Sciatic nerve (tissue), 2 donors: ENCODE results near the gene ORAI3. TPM values are rescaled to one million over a fixed set of nuclear protein-coding genes. Genes with fewer than 3 reads are reported as not detected.

Experiments
- ATAC-seq: fragments of 200-7000 bp; cut with Tn5 transposase; one replicate; pipeline ENCODE4 v1.9.1; 2020; ENCODE audit warnings: mild to moderate bottlenecking, moderate library complexity
- DNase-seq: peaks from one replicate; pipeline ENCODE4 v3.0.0-alpha.2; 2020; ENCODE audit warnings: low spot score
- intact Hi-C: fragments of 100-400 bp; cut with DNase I; formaldehyde crosslinking; loops from one replicate; pipeline ENCODE4 v1.14.2; 2022
- total RNA-seq: library from RNA; stranded (reverse); fragmentation: NEBNext Ultra II Directional; extraction: Animal tissue kit (Norgen Biotek cat#: 25700); gene quantifications from one replicate; pipeline ENCODE4 v1.2.1, GENCODE V29; 2021
- donor health status: DM: no; HTN: no; CAD: no.
- donor health status: DM: no; HTN: no; CAD: no.

ORAI3 gene
- total RNA-seq, 1 donor from 2014 or later: 21.8 TPM

- peak; percentile 3 for ATAC-seq
- intact Hi-C loops: loop anchor here (10.0 kb wide), 3 partner anchors 111 to 881 kb away; partner anchors contain the start of genes VKORC1 and ZNF843
- DNase-seq: no peak
Measured at GRCh38 chr16:30983898-30984610, 35.2 kb downstream of the ORAI3 start.

- intact Hi-C loops: loop anchor here (10.0 kb wide), 3 partner anchors 110 to 880 kb away; partner anchors contain the start of genes VKORC1 and ZNF843
- DNase-seq: peak; percentile 96
- peak; percentile 93 for ATAC-seq
Measured at GRCh38 chr16:30984669-30985400, 36.0 kb downstream of the ORAI3 start, which contains the start of gene HSD3B7. Gene HSD3B7, plus strand, starts transcription at chr16:30985207. Its CDS starts 452 bp downstream, at chr16:30985659.

DNA sequence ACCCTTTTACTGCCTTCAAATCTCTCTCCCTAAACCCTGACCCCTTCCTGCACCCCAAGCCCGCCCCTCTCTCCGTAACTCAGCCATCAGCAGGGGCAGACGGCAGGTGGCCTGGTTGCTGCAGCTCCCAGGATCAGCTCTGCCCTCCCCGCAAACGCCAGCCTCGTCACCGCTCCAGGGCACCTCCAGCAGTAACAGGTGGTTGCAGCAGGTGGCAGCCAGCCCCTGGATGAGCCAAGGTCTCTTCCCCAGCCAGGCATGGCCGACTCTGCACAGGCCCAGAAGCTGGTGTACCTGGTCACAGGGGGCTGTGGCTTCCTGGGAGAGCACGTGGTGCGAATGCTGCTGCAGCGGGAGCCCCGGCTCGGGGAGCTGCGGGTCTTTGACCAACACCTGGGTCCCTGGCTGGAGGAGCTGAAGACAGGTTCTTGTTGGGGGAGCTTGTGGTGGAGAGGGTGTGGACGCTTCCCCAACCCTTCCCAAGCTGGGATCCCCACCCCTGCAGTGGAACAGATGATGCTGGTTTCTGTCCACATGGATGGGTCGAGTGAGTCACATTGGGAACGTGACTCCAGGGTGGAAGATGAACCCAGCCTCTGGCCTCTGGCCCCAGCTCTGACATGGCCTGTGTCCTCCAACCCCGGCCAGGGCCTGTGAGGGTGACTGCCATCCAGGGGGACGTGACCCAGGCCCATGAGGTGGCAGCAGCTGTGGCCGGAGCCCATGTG lies 36.7 kb downstream of the ORAI3 start:
- intact Hi-C loops: loop anchor here (10.0 kb wide), 3 partner anchors 109 to 879 kb away; partner anchors contain the start of genes VKORC1 and ZNF843
- peak; percentile 53 for ATAC-seq
- DNase-seq: no peak

GRCh38 chr16:30986129-30986991 lies 37.5 kb downstream of the ORAI3 start:
- intact Hi-C loops: loop anchor here (10.0 kb wide), 3 partner anchors 108 to 878 kb away; partner anchors contain the start of genes VKORC1 and ZNF843
- ATAC-seq: no peak

DNA sequence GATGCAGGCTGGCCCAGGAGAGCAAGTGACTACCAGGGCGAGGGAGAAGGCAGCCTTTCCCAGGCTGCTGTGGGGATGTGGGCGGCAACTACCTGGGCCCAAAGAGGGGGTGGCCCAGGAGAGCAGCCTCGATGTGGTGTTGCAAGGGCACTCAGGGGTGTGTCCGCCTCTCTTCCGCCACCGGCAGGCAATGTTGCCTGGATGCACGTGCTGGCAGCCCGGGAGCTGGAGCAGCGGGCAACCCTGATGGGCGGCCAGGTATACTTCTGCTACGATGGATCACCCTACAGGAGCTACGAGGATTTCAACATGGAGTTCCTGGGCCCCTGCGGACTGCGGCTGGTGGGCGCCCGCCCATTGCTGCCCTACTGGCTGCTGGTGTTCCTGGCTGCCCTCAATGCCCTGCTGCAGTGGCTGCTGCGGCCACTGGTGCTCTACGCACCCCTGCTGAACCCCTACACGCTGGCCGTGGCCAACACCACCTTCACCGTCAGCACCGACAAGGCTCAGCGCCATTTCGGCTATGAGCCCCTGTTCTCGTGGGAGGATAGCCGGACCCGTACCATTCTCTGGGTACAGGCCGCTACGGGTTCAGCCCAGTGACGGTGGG lies 38.8 kb downstream of the ORAI3 start:
- no peak for DNase-seq
- intact Hi-C loops: loop anchor here (10.0 kb wide), 3 partner anchors 107 to 877 kb away; partner anchors contain the start of genes VKORC1 and ZNF843
- ATAC-seq: no peak

More at GRCh38 chr16:30986129-30986991, 37.5 kb downstream of the ORAI3 start:
- DNase-seq: no peak

DNA sequence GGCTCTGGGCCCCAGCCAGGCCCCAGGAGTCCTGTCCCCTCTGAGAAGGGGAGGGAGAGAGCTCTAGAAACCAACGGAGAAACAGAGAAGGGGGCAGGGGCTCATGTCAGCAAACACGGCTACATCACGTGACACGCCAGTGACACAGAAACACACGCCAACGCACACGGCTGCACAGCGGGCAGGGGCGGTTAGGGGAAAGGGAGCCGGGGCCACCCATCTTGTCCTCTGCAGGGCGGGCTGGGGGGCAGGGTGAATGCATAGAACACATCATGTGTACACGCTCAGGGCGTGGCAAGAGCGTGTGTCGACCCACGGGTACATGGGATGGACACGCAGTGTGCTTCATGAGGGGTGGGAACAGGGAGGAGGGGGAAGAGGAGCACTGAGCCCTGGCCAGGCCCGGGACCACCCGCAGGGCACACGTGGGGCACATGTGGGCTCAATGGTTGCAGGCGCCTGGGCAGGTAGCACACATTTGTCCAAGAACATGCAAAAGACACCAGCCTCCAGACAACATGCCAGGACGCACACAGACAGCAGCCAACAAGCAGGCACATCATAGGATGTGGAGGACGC lies 40.7 kb downstream of the ORAI3 start:
- ATAC-seq: no peak

DNA sequence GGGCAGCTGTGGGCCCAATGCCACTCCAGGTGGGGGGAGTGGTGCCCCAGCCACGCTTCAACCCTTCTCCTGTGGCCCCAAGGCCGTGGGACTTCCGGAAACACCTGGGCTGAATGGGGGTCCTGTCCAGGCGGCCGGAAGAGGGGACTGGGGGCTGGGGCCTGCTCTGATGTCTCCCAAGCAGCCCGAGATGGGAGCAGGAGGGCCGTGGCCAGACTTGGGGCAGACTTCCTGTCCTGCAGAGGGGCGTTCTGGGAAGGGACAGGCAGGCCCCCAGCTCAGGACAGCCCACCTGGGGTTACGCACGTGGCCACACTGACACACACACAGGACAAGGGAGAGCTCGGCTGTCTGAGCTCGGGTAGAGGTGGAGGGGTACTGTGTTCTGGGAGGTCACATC lies 41.2 kb downstream of the ORAI3 start:
- ATAC-seq: no peak
- intact Hi-C loops: no loop called here
- no peak for DNase-seq

More for the DNA sequence above, 40.7 kb downstream of the ORAI3 start:
- intact Hi-C loops: loop anchor here (10.0 kb wide), 3 partner anchors 105 to 875 kb away; partner anchors contain the start of genes VKORC1 and ZNF843
- no peak for DNase-seq

DNA sequence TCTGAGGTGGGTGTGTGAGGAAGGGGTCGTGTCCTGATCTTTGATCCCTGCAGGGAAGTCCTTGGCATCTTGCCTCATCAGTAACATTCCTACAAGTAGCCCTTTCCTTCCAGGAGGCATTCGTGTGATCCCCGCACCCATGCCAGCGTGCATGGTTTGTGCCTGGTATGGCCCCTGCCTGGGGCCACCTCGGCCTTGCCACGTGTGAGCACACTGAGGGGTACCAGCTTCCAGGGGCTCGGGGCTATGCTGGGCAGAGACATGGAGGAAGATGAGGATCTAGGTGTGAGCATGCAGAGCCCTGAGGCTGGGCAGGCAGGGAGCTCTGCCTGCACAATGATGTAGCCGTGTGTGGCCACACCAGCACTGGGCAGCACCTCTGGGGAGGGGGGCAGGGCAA lies 42.2 kb downstream of the ORAI3 start:
- intact Hi-C loops: no loop called here
- DNase-seq (no peak), ATAC-seq (no peak)

GRCh38 chr16:30992276-30992780 lies 43.5 kb downstream of the ORAI3 start:
- intact Hi-C loops: no loop called here
- DNase-seq (no peak), ATAC-seq (no peak)

GRCh38 chr16:30992931-30993816 lies 44.3 kb downstream of the ORAI3 start:
- intact Hi-C loops: no loop called here
- ATAC-seq (no peak), DNase-seq (no peak)

GRCh38 chr16:30995927-30996323 lies 47.1 kb downstream of the ORAI3 start:
- DNase-seq (no peak), ATAC-seq (no peak)
- intact Hi-C loops: no loop called here

DNA sequence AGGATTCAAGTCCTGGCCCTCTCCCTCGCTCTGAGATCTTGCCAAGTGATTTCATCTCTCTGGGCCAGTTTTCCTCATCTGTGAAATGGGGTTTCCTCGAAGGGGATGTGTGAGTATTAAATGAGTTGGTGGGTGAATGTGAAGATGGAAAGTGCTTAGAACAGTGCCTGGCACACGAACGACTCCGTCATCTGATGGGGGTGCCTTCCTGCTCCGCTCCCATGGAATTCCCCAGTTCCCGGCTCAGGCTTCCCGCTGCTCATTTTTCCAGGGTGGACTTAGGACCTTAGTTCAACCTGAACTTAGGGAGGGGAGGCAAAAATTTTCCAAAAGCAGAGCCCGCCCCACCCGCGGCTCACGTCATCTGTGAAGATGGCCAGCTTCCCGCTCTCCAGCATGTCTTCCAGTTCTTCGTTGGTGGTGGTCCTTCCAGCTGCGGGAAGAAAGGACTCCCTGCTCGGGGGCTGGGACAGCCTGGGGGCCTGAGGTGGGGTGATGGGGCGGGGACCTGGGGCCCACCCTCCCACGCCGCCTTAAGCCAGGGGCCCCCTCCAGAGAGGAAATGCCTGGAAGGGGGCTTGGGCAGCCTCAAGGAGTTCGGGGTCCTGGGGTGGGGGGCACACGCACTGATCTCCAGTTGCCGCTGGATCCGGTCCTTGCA lies 47.6 kb downstream of the ORAI3 start:
- ATAC-seq: peak; percentile 46
- intact Hi-C loops: no loop called here

DNA sequence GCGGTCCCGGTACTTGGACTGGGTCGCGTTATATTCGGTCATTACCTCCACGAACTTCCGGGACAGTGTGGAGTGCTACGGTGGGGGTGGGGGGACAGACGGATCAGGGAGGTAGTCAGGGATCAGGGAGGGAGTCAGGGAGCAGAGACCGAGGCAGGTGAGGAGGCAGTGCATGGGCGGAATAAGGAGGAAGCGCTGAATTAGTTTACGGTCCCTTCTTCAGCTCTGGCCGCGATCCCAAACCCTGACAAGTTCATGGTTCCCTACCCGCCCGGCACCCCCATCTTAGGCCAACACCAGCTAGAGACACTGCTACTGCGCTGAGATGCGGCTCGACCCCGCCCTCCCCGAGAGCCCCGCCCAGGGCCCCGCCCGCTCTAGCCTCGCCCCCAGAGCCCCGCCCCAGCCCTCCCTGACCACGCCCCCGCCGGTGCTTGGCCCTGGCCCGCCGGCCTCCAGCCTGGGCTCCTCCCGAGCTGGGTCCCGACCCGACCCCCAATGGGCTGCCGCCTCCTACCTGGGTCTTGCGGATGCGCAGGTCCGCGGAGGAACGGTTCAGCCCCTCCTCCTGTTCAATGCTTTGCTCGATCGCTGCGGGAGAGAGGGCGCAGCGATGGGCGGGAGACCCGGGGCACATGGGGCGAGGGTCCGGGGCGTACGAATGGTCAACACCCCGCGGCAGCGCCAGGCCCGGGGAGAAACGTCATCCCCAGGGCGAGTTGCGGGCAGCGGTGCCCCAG lies 48.3 kb downstream of the ORAI3 start:
- DNase-seq (peak; percentile 90), ATAC-seq (peak; percentile 95)
- intact Hi-C loops: no loop called here

More for the DNA sequence above, 47.6 kb downstream of the ORAI3 start:
- no peak for DNase-seq

GRCh38 chr16:30997725-30998711 lies 49.1 kb downstream of the ORAI3 start:
- DNase-seq: no peak
- intact Hi-C loops: no loop called here
- peak; percentile 4 for ATAC-seq
